ENCODE data around the gene OBP2A. TPM values are rescaled to one million over a fixed set of nuclear protein-coding genes. Genes with fewer than 3 reads are reported as not detected.

Gene OBP2A
- total RNA-seq, 1 donor = not detected

- DNase-seq (ENCODE audit: low read depth) = no peak
- TF ChIP-seq, protein P1, sequence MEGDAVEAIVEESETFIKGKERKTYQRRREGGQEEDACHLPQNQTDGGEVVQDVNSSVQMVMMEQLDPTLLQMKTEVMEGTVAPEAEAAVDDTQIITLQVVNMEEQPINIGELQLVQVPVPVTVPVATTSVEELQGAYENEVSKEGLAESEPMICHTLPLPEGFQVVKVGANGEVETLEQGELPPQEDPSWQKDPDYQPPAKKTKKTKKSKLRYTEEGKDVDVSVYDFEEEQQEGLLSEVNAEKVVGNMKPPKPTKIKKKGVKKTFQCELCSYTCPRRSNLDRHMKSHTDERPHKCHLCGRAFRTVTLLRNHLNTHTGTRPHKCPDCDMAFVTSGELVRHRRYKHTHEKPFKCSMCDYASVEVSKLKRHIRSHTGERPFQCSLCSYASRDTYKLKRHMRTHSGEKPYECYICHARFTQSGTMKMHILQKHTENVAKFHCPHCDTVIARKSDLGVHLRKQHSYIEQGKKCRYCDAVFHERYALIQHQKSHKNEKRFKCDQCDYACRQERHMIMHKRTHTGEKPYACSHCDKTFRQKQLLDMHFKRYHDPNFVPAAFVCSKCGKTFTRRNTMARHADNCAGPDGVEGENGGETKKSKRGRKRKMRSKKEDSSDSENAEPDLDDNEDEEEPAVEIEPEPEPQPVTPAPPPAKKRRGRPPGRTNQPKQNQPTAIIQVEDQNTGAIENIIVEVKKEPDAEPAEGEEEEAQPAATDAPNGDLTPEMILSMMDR (IDR thresholded peaks at IDR 0.05; ENCODE audit: insufficient read depth, low read depth, low read length) = no peak
- no peak overlapping the region for H3K4me3 ChIP-seq (ENCODE audit: low read depth, low read length)
Observed at GRCh38 chr9:135502168-135502872, 43.6 kb upstream of the OBP2A start.

GRCh38 chr9:135502873-135503321 lies 43.0 kb upstream of the OBP2A start:
- no peak overlapping the region for H3K4me3 ChIP-seq (ENCODE audit: low read depth, low read length)
- TF ChIP-seq, protein P1 (IDR thresholded peaks at IDR 0.05; ENCODE audit: insufficient read depth, low read depth, low read length) = no peak
- no peak for DNase-seq (ENCODE audit: low read depth)

- DNase-seq (ENCODE audit: low read depth) = no peak
- TF ChIP-seq, protein P1 (IDR thresholded peaks at IDR 0.05; ENCODE audit: insufficient read depth, low read depth, low read length) = no peak
Observed at GRCh38 chr9:135503371-135504261, 42.3 kb upstream of the OBP2A start.

DNA sequence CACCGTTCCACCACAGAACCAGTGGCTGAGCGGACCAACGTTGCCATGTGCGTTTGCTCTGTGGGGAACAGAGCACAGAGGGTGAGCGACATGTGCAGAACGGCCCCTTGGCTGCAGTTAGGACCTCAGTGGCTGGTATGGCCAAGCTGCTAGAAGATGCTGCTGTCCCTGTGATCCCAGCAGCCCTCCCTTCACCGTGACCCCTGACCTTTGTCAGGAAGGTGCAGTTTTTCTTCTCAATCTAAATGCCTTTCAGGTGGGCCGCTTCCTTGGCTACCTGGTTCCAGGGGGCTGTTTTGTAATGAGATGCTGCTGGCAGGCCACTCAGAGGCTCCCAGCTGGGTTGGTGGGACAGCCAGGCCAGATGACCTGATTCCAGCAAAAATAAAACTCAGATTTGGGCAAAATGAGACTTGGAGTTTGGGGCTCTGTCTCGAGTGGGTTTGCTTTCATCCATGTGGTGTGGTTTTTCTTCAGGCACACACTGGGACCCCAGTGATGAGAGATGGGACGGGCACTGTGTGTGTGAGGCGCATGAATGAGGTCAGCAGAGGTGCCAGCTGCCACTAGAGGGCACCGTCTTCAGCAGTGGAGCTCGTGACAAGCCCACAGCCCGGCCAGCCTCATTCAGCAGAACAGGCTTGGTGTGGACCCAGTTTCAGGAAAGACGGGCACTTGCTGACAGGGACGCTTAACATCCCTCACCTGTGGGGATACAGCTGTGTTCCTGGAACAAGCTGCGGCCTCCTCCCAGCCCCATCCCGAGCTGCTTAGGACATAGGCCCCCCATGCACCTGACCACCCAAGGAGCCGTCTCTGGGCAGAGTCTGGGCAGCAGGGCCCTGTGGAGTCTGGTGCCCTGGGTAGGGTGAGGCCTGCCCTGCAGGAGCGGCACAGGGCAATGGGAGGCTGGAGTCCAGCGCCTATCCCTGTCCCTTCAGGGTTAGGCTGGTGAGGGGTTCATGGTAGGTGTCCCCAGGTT lies 41.4 kb upstream of the OBP2A start:
- peak; percentile 57 for DNase-seq (ENCODE audit: low read depth)

More at GRCh38 chr9:135503371-135504261, 42.3 kb upstream of the OBP2A start:
- H3K4me3 ChIP-seq (ENCODE audit: low read depth, low read length) = no peak overlapping the region

GRCh38 chr9:135505406-135506187 lies 40.3 kb upstream of the OBP2A start:
- DNase-seq (ENCODE audit: low read depth) = no peak
- H3K4me3 ChIP-seq (ENCODE audit: low read depth, low read length) = no peak overlapping the region
- TF ChIP-seq, protein P1 (IDR thresholded peaks at IDR 0.05; ENCODE audit: insufficient read depth, low read depth, low read length) = no peak

More for the DNA sequence above, 41.4 kb upstream of the OBP2A start:
- no peak overlapping the region for H3K4me3 ChIP-seq (ENCODE audit: low read depth, low read length)
- TF ChIP-seq, protein P1 (IDR thresholded peaks at IDR 0.05; ENCODE audit: insufficient read depth, low read depth, low read length) = peak; percentile 62
